Endothelial cell of umbilical vein (primary cell): Measurements from ENCODE around the gene SP9. TPM values are rescaled to one million over a fixed set of nuclear protein-coding genes. Genes with fewer than 3 reads are reported as not detected.

Experiments used
- BruUV-seq: library from RNA; stranded (reverse); fragments of 400-500 nt; replicated peaks from 2 replicates; lab custom pipeline; 2021; lab: Mats Ljungman, UMichigan
- CTCF ChIA-PET: fragments of 300-600, 350-600 bp; sonication (Branson Sonifier 250); formaldehyde crosslinking; loops from one replicate; lab custom pipeline; 2021; ENCODE audit warnings: antibody characterized with exemption, inconsistent platforms; lab: Charles Lee
- POLR2A ChIA-PET: fragments of 300-600, 350-600 bp; sonication (Branson Sonifier 250); formaldehyde crosslinking; loops from one replicate; lab custom pipeline; 2021; ENCODE audit warnings: antibody characterized with exemption, inconsistent platforms; lab: Charles Lee
- DNase-seq: peaks from one replicate; pipeline ENCODE4 v3.0.0-alpha.2; 2011; ENCODE audit warnings: low read depth, low spot score
- FAIRE-seq: peaks from 2 replicates; lab custom pipeline; 2011; peaks lifted over from hg19 to GRCh38; lab: Jason Lieb, UNC
- H2AFZ ChIP-seq: 2 replicates; pipeline ENCODE4 v1.6.0; 2012; ENCODE audit warnings: low read depth, low read length, control low read depth, inconsistent platforms
- H3K27ac ChIP-seq: 2 replicates; pipeline ENCODE4 v1.5.1; 2011; ENCODE audit warnings: low read depth, mild to moderate bottlenecking, control low read depth, low read length, moderate library complexity; ENCODE audit not compliant: insufficient read depth
- H3K27me3 ChIP-seq, 2 experiments: 2 replicates each; pipeline versions ENCODE4 v1.6.0 to v1.6.1; 2011; ENCODE audit warnings: low read length in 2 of 2, mixed read lengths in 1 of 2; ENCODE audit not compliant: control insufficient read depth in 2 of 2, insufficient read depth in 2 of 2
- H3K36me3 ChIP-seq, 2 experiments: 2 replicates in 1 of 2; 3 replicates in 1 of 2; pipeline ENCODE4 v1.5.1; 2011; ENCODE audit warnings: low read length in 2 of 2, mild to moderate bottlenecking in 1 of 2, moderate library complexity in 1 of 2; ENCODE audit not compliant: control insufficient read depth in 2 of 2, insufficient read depth in 2 of 2; ENCODE audit errors: extremely low read depth in 1 of 2
- H3K4me1 ChIP-seq: 3 replicates; pipeline ENCODE4 v1.5.1; 2011; ENCODE audit warnings: mild to moderate bottlenecking, low read length; ENCODE audit not compliant: control insufficient read depth, insufficient read depth; ENCODE audit errors: extremely low read depth
- H3K4me2 ChIP-seq: 2 replicates; pipeline ENCODE4 v1.6.1; 2011; ENCODE audit warnings: low read length, control low read depth, mixed read lengths; ENCODE audit not compliant: insufficient read depth
- H3K4me3 ChIP-seq, 3 experiments: fragments of 200-600 bp in 1 of 3; sonication (generic), shearing (Covaris generic) in 1 of 3; replicated peaks in 1 of 3; 2 replicates each; pipeline ENCODE4 v1.5.1; 2011 to 2016; ENCODE audit warnings: control low read depth in 3 of 3, low read length in 3 of 3, mild to moderate bottlenecking in 2 of 3, inconsistent platforms in 1 of 3, low read depth in 1 of 3, moderate library complexity in 1 of 3; ENCODE audit not compliant: insufficient read depth in 1 of 3
- H3K79me2 ChIP-seq: 2 replicates; pipeline ENCODE4 v1.6.0; 2012; ENCODE audit warnings: low read length, inconsistent platforms; ENCODE audit not compliant: control insufficient read depth, insufficient read depth
- H3K9ac ChIP-seq: replicated peaks from 2 replicates; pipeline ENCODE3; 2011; ENCODE audit warnings: low read length, control low read depth; ENCODE audit not compliant: insufficient read depth; ENCODE audit errors: extremely low read depth
- H3K9me1 ChIP-seq: replicated peaks from 3 replicates; pipeline ENCODE4 v1.6.0; 2011; ENCODE audit warnings: mild to moderate bottlenecking, low read length; ENCODE audit not compliant: control insufficient read depth, insufficient read depth; ENCODE audit errors: extremely low read depth
- H3K9me3 ChIP-seq: replicated peaks from 2 replicates; pipeline ENCODE4 v1.5.1; 2012; ENCODE audit warnings: low read length, inconsistent platforms; ENCODE audit not compliant: control insufficient read depth, insufficient read depth
- H4K20me1 ChIP-seq: replicated peaks from 2 replicates; pipeline ENCODE3; 2011; ENCODE audit warnings: mild to moderate bottlenecking, low read length; ENCODE audit not compliant: control insufficient read depth, insufficient read depth; ENCODE audit errors: extremely low read depth
- CTCF ChIP-seq, 2 donors: IDR thresholded peaks; 1 replicate in 1 of 2; 2 replicates in 1 of 2; pipeline ENCODE4 v1.5.1; 2011; ENCODE audit warnings: low read length in 2 of 2, mild to moderate bottlenecking in 2 of 2, moderate library complexity in 2 of 2, control low read depth in 1 of 2, inconsistent platforms in 1 of 2, low read depth in 1 of 2; ENCODE audit not compliant: insufficient read depth in 1 of 2; ENCODE audit errors: extremely low read depth in 1 of 2
- EZH2 ChIP-seq: IDR thresholded peaks from 2 replicates; pipeline ENCODE4 v1.6.1; 2012; ENCODE audit warnings: borderline replicate concordance, low read depth, mild to moderate bottlenecking, moderate library complexity, low read length, inconsistent platforms; ENCODE audit not compliant: severe bottlenecking
- FOS ChIP-seq: IDR thresholded peaks from 2 replicates; pipeline ENCODE4 v1.6.1; 2011; ENCODE audit warnings: mild to moderate bottlenecking, low read length, moderate library complexity, borderline replicate concordance; ENCODE audit not compliant: insufficient read depth
- GATA2 ChIP-seq: IDR thresholded peaks from 2 replicates; pipeline ENCODE4 v1.7.0; 2011; ENCODE audit warnings: low read depth, mild to moderate bottlenecking, moderate library complexity, mixed read lengths, low read length; ENCODE audit not compliant: insufficient read length, insufficient read depth
- JUN ChIP-seq: IDR thresholded peaks from 2 replicates; pipeline ENCODE4 v1.6.1; 2011; ENCODE audit warnings: borderline replicate concordance, low read depth; ENCODE audit not compliant: insufficient read length, insufficient read depth
- MAX ChIP-seq: IDR thresholded peaks from 2 replicates; pipeline ENCODE4 v1.6.1; 2011; ENCODE audit not compliant: insufficient read depth, insufficient read length
- MYC ChIP-seq: IDR thresholded peaks from one replicate; pipeline ENCODE4 v1.6.1; 2011; ENCODE audit warnings: mild to moderate bottlenecking, low read depth, low read length
- POLR2A ChIP-seq: IDR thresholded peaks from 2 replicates; pipeline ENCODE4 v1.6.1; 2012; ENCODE audit warnings: low read depth, mild to moderate bottlenecking, control low read depth, low read length
- POLR2AphosphoS5 ChIP-seq: IDR thresholded peaks from 2 replicates; pipeline ENCODE4 v1.6.1; 2012; ENCODE audit warnings: low read depth, mild to moderate bottlenecking, control low read depth, low read length, moderate library complexity; ENCODE audit not compliant: insufficient read depth
- dilution Hi-C: fragments of 300-500 bp; cut with MboI; formaldehyde crosslinking; loops from one replicate; pipeline ENCODE4 v1.15.0; 2019; ENCODE audit warnings: low sequenced_read_pairs; ENCODE audit not compliant: extremely low pct_ligation_motif_present
- intact Hi-C: fragments of 100-400 bp; cut with micrococcal nuclease; formaldehyde crosslinking; loops from one replicate; pipeline ENCODE4 v1.10.0; 2022
- polyA plus RNA-seq, 4 experiments: library from polyadenylated mRNA; depleted of rRNA in 3 of 4; stranded (reverse) in 3 of 4; unstranded in 1 of 4; fragments of >200 nt; gene quantifications; 2 replicates each; pipeline versions ENCODE4 v1.2.1 to v1.2.3, GENCODE V29; 2011 to 2012; ENCODE audit warnings: missing spikeins in 1 of 4
- total RNA-seq: library from RNA; stranded (reverse); gene quantifications from 2 replicates; pipeline ENCODE4 v1.2.3, GENCODE V29; 2021

SP9 gene
- total and polyA plus RNA-seq, 2 donors (not counting 3 experiments of a cell fraction or from before 2014, with no cell fraction given), result not detected

- TF ChIP-seq POLR2AphosphoS5 (no peak), POLR2A (no peak), FOS (no peak), JUN (no peak), MYC (no peak), CTCF (IDR thresholded peaks at IDR 0.05; ENCODE audit: extremely low read depth in 1 of 2, insufficient read depth in 1 of 2, low read depth in 1 of 2, low read length in 2 of 2) (no peak), EZH2 (no peak)
- intact Hi-C loops (no loop called here), dilution Hi-C loops (no loop called here)
- BruUV-seq, result no TSS peak
- no peaks in the 10 kb centered on the region for H4K20me1 ChIP-seq
- no peaks in the 10 kb centered on the region for H3K9me3 ChIP-seq
- CTCF ChIA-PET, result no interaction called here
- no peaks in the 10 kb centered on the region for H3K79me2 ChIP-seq
- no peak for DNase-seq
- H3K9me1 ChIP-seq, result no peaks in the 10 kb centered on the region
- peaks cover 0 to 2% of the 10 kb centered on the region in 2 experiments for H3K27me3 ChIP-seq
- H3K27ac ChIP-seq, result no peak overlapping the region
- H3K4me3 ChIP-seq, result no peak overlapping the region
- no peak overlapping the region for H2AFZ ChIP-seq
- H3K4me2 ChIP-seq, result no peak overlapping the region
- FAIRE-seq, result no peak
- H3K4me1 ChIP-seq, result no peaks in the 10 kb centered on the region
- POLR2A ChIA-PET, result interaction anchor here (0.6 kb wide), 1 partner anchor 389 kb away, joined by 3 read pairs; no protein-coding TSS in a partner anchor
- no peaks in the 10 kb centered on the region for H3K36me3 ChIP-seq
- H3K9ac ChIP-seq, result no peak overlapping the region
Observed at GRCh38 chr2:174292908-174293307, 41.8 kb upstream of the SP9 start.

- no peak overlapping the region for H3K9ac ChIP-seq
- intact Hi-C loops (no loop called here), dilution Hi-C loops (no loop called here)
- H3K4me1 ChIP-seq, result no peaks in the 10 kb centered on the region
- H2AFZ ChIP-seq, result no peak overlapping the region
- FAIRE-seq (no peak), DNase-seq (no peak)
- no peak overlapping the region for H3K4me3 ChIP-seq
- TF ChIP-seq FOS (no peak), GATA2 (no peak), POLR2AphosphoS5 (no peak), MYC (no peak), JUN (no peak), POLR2A (no peak), EZH2 (no peak), CTCF (IDR thresholded peaks at IDR 0.05; ENCODE audit: extremely low read depth in 1 of 2, insufficient read depth in 1 of 2, low read depth in 1 of 2, low read length in 2 of 2) (no peak), MAX (no peak)
- ChIA-PET POLR2A (no interaction called here), CTCF (interaction anchor here (1.2 kb wide), 1 partner anchor 10 kb away, joined by 5 read pairs; no protein-coding TSS in a partner anchor)
- H3K4me2 ChIP-seq, result no peak overlapping the region
- no peaks in the 10 kb centered on the region for H3K9me3 ChIP-seq
- H3K36me3 ChIP-seq, result no peaks in the 10 kb centered on the region
- peaks cover 0 to 7% of the 10 kb centered on the region in 2 experiments for H3K27me3 ChIP-seq
- H4K20me1 ChIP-seq, result no peaks in the 10 kb centered on the region
- no peaks in the 10 kb centered on the region for H3K79me2 ChIP-seq
- no peaks in the 10 kb centered on the region for H3K9me1 ChIP-seq
- no TSS peak for BruUV-seq
- H3K27ac ChIP-seq, result no peak overlapping the region
Observed at GRCh38 chr2:174300114-174300513, 34.6 kb upstream of the SP9 start.
